A549 (cell line): ENCODE results near the gene DIPK2A.

Source experiments
- CTCF ChIP-seq: fragments of >200 bp; sonication (Bioruptor Twin); formaldehyde crosslinking; IDR thresholded peaks from 3 replicates; pipeline ENCODE4 v1.5.1; 2016
- FOSL2 ChIP-seq, 2 experiments: fragments of 450-650 bp in 1 of 2; fragments of >200 bp in 1 of 2; sonication (Bioruptor Twin) in 1 of 2; formaldehyde crosslinking; IDR thresholded peaks; 2 replicates each; pipeline versions ENCODE4 v1.5.0 to v1.6.1; 2016 to 2020; ENCODE audit warnings: mild to moderate bottlenecking in 1 of 2, moderate library complexity in 1 of 2
- KDM5A ChIP-seq: fragments of 200-600 bp; sonication (generic); IDR thresholded peaks from 2 replicates; pipeline ENCODE4 v1.6.1; 2016; ENCODE audit warnings: antibody characterized with exemption, mild to moderate bottlenecking
- POLR2A ChIP-seq: IDR thresholded peaks from 2 replicates; pipeline ENCODE4 v1.6.1; 2012; ENCODE audit warnings: mild to moderate bottlenecking, low read length
- REST ChIP-seq: fragments of 200-600 bp; sonication (generic); IDR thresholded peaks from 2 replicates; pipeline ENCODE4 v1.6.1; 2016; ENCODE audit warnings: antibody characterized with exemption, mild to moderate bottlenecking, moderate library complexity
- RNF2 ChIP-seq: fragments of 200-600 bp; sonication (generic); IDR thresholded peaks from 2 replicates; pipeline ENCODE4 v1.6.1; 2016; ENCODE audit warnings: low read depth, mild to moderate bottlenecking, antibody characterized with exemption, moderate library complexity, borderline replicate concordance
- SREBF2 ChIP-seq: fragments of 450-650 bp; IDR thresholded peaks from 2 replicates; pipeline ENCODE4 v1.6.1; 2014; ENCODE audit warnings: mild to moderate bottlenecking, moderate library complexity
- ZC3H11A ChIP-seq: fragments of 450-650 bp; IDR thresholded peaks from 2 replicates; pipeline ENCODE4 v1.6.1; 2014; ENCODE audit warnings: antibody characterized with exemption, mild to moderate bottlenecking
- TF ChIP-seq, protein P1 (sequence below): IDR thresholded peaks from 2 replicates; pipeline ENCODE4 v1.6.1; 2012; ENCODE audit warnings: low read depth, borderline replicate concordance
- TF ChIP-seq, protein P2 (sequence below): fragments of 450-650 bp; IDR thresholded peaks from 2 replicates; pipeline ENCODE4 v1.6.1; 2014; ENCODE audit warnings: antibody characterized with exemption

GRCh38 chr3:143998266-143998665 lies 26.6 kb downstream of the DIPK2A start:
- no peak for TF ChIP-seq RNF2
- TF ChIP-seq CTCF: no peak
- no peak for TF ChIP-seq POLR2A
- no peak for TF ChIP-seq SREBF2
- no peak for TF ChIP-seq REST
- TF ChIP-seq, protein P1, sequence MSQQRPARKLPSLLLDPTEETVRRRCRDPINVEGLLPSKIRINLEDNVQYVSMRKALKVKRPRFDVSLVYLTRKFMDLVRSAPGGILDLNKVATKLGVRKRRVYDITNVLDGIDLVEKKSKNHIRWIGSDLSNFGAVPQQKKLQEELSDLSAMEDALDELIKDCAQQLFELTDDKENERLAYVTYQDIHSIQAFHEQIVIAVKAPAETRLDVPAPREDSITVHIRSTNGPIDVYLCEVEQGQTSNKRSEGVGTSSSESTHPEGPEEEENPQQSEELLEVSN: no peak
- no peak for TF ChIP-seq FOSL2 (IDR thresholded peaks at IDR 0.05)
- no peak for TF ChIP-seq FOSL2 (CRISPR knock-in tag; IDR thresholded peaks at IDR 0.05)
- TF ChIP-seq, protein P2, sequence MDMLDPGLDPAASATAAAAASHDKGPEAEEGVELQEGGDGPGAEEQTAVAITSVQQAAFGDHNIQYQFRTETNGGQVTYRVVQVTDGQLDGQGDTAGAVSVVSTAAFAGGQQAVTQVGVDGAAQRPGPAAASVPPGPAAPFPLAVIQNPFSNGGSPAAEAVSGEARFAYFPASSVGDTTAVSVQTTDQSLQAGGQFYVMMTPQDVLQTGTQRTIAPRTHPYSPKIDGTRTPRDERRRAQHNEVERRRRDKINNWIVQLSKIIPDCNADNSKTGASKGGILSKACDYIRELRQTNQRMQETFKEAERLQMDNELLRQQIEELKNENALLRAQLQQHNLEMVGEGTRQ: no peak
- TF ChIP-seq ZC3H11A: no peak
- TF ChIP-seq KDM5A: no peak
